SK-N-MC (cell line): ENCODE data around the gene GPS1.

Source experiments
- DNase-seq: peaks from one replicate; pipeline ENCODE4 v3.0.0-alpha.2; 2011; ENCODE audit warnings: low read depth, low spot score
- H3K27ac ChIP-seq: fragments of 200-600 bp; sonication (generic); 2 replicates; pipeline ENCODE4 v1.5.1; 2016; ENCODE audit warnings: mixed run types
- H3K36me3 ChIP-seq: fragments of 200-600 bp; sonication (generic); 2 replicates; pipeline ENCODE4 v1.6.1; 2017; ENCODE audit warnings: antibody characterized with exemption, low read length, mixed read lengths; ENCODE audit not compliant: insufficient read depth
- H3K4me3 ChIP-seq: fragments of 200-600 bp; sonication (generic); 2 replicates; pipeline ENCODE4 v1.5.1; 2016
- H3K9ac ChIP-seq: fragments of 200-600 bp; sonication (generic); 2 replicates; pipeline ENCODE4 v1.8.0; 2017; ENCODE audit warnings: mixed run types, mixed read lengths; ENCODE audit not compliant: insufficient read length
- H3K9me3 ChIP-seq: fragments of 200-600 bp; sonication (generic); 2 replicates; pipeline ENCODE4 v1.6.1; 2017; ENCODE audit warnings: low read depth, mild to moderate bottlenecking, antibody characterized with exemption, low read length, moderate library complexity, mixed read lengths
- EZH2 ChIP-seq: fragments of 200-600 bp; sonication (generic); IDR thresholded peaks from one replicate; pipeline ENCODE4 v1.6.1; 2017; ENCODE audit warnings: antibody characterized with exemption
- FOXP2 ChIP-seq: optimal IDR thresholded peaks from 2 replicates; pipeline ENCODE3; 2011; ENCODE audit warnings: mild to moderate bottlenecking, moderate library complexity; ENCODE audit not compliant: insufficient read depth; ENCODE audit errors: extremely low read length, control extremely low read depth
- POLR2AphosphoS5 ChIP-seq: IDR thresholded peaks from 2 replicates; pipeline ENCODE4 v1.6.1; 2012; ENCODE audit warnings: mild to moderate bottlenecking, low read depth, low read length, borderline replicate concordance

The GPS1 gene

GRCh38 chr17:82085031-82085861 lies 33.5 kb downstream of the GPS1 start:
- no peak for TF ChIP-seq FOXP2
- TF ChIP-seq EZH2 = no peak
- peak; percentile 24; the same call in 1 of the 2 replicates for TF ChIP-seq POLR2AphosphoS5
- H3K36me3 ChIP-seq = peaks cover 98% of the 10 kb centered on the region

GRCh38 chr17:82085931-82086764 lies 34.5 kb downstream of the GPS1 start:
- no peak for TF ChIP-seq POLR2AphosphoS5
- TF ChIP-seq EZH2 = no peak
- no peak for TF ChIP-seq FOXP2
- H3K4me3 ChIP-seq = no peak overlapping the region
- no peak for DNase-seq
- H3K9ac ChIP-seq = no peak overlapping the region
- no peak overlapping the region for H3K27ac ChIP-seq
- H3K9me3 ChIP-seq = no peaks in the 10 kb centered on the region
- H3K36me3 ChIP-seq = peaks cover 98% of the 10 kb centered on the region

More at GRCh38 chr17:82085031-82085861, 33.5 kb downstream of the GPS1 start:
- Histone ChIP-seq H3K9ac (no peak overlapping the region), H3K9me3 (no peaks in the 10 kb centered on the region), H3K4me3 (no peak overlapping the region), H3K27ac (no peak overlapping the region)
- no peak for DNase-seq

GRCh38 chr17:82086941-82087906 lies 35.5 kb downstream of the GPS1 start:
- no peaks in the 10 kb centered on the region for H3K9me3 ChIP-seq
- no peak overlapping the region for H3K27ac ChIP-seq
- H3K4me3 ChIP-seq = no peak overlapping the region
- H3K9ac ChIP-seq = no peak overlapping the region
- no peak for DNase-seq
- peaks cover 100% of the 10 kb centered on the region for H3K36me3 ChIP-seq
- TF ChIP-seq FOXP2 (no peak), EZH2 (no peak), POLR2AphosphoS5 (0 out of 2 replicates have a peak, but pooled peaks have one; percentile 29)

- Histone ChIP-seq H3K4me3 (no peak overlapping the region), H3K36me3 (peaks cover 100% of the 10 kb centered on the region), H3K9ac (no peak overlapping the region), H3K27ac (no peak overlapping the region), H3K9me3 (no peaks in the 10 kb centered on the region)
- DNase-seq = no peak
- no peak for TF ChIP-seq EZH2
- no peak for TF ChIP-seq POLR2AphosphoS5
- TF ChIP-seq FOXP2 = no peak
Measured at GRCh38 chr17:82087961-82088837, 36.5 kb downstream of the GPS1 start.

GRCh38 chr17:82088838-82089722 lies 37.4 kb downstream of the GPS1 start:
- H3K4me3 ChIP-seq = no peak overlapping the region
- H3K9ac ChIP-seq = no peak overlapping the region
- no peak for DNase-seq
- TF ChIP-seq EZH2 (no peak), FOXP2 (no peak), POLR2AphosphoS5 (no peak)
- H3K36me3 ChIP-seq = peaks cover 99% of the 10 kb centered on the region
- H3K27ac ChIP-seq = no peak overlapping the region
- H3K9me3 ChIP-seq = no peaks in the 10 kb centered on the region

- TF ChIP-seq FOXP2 (no peak), POLR2AphosphoS5 (no peak), EZH2 (no peak)
- DNase-seq = no peak
- Histone ChIP-seq H3K9me3 (no peaks in the 10 kb centered on the region), H3K36me3 (peaks cover 94% of the 10 kb centered on the region), H3K9ac (no peak overlapping the region), H3K27ac (no peak overlapping the region), H3K4me3 (no peak overlapping the region)
Measured at GRCh38 chr17:82089723-82090548, 38.2 kb downstream of the GPS1 start.
